HFFc6 (cell line): ENCODE measurements around the gene LOXHD1. TPM values are rescaled to one million over a fixed set of nuclear protein-coding genes. Genes with fewer than 3 reads are reported as not detected.

Experiments used
- DNase-seq: peaks from one replicate; pipeline ENCODE4 v3.0.0-alpha.2; 2018
- H3K27ac Mint-ChIP-seq: 2 replicates; pipeline ENCODE4 v1.8.0; 2020; ENCODE audit warnings: mild to moderate bottlenecking, mixed read lengths
- H3K27me3 Mint-ChIP-seq: 2 replicates; pipeline ENCODE4 v1.8.0; 2021; ENCODE audit warnings: mild to moderate bottlenecking, moderate library complexity, mixed read lengths; ENCODE audit not compliant: insufficient read depth
- H3K36me3 Mint-ChIP-seq: 2 replicates; pipeline ENCODE4 v1.8.0; 2021; ENCODE audit warnings: low read depth, mixed read lengths
- H3K4me1 Mint-ChIP-seq: 2 replicates; pipeline ENCODE4 v1.8.0; 2020; ENCODE audit warnings: low read depth, mixed read lengths
- H3K4me3 Mint-ChIP-seq: 2 replicates; pipeline ENCODE4 v1.8.0; 2020; ENCODE audit warnings: mild to moderate bottlenecking, moderate library complexity, mixed read lengths
- H3K9me3 Mint-ChIP-seq: 2 replicates; pipeline ENCODE4 v1.8.0; 2020; ENCODE audit warnings: mild to moderate bottlenecking, mixed read lengths
- total RNA-seq, 6 experiments: library from RNA; stranded (reverse); fragmentation: NEBNext Ultra II Directional; extraction: Animal tissue kit (Norgen Biotek cat#: 25700); gene quantifications; 2 replicates in 1 of 6; 3 replicates in 5 of 6; pipeline ENCODE4 v1.2.3, GENCODE V29; 2021
- TF ChIP-seq, protein P1 (sequence below): fragments of 200-600 bp; sonication (generic); IDR thresholded peaks from 2 replicates; pipeline ENCODE4 v1.5.0; 2021; ENCODE audit warnings: antibody characterized with exemption, mild to moderate bottlenecking

Gene LOXHD1
- total RNA-seq, 6 experiments from 2014 or later = not detected

DNA sequence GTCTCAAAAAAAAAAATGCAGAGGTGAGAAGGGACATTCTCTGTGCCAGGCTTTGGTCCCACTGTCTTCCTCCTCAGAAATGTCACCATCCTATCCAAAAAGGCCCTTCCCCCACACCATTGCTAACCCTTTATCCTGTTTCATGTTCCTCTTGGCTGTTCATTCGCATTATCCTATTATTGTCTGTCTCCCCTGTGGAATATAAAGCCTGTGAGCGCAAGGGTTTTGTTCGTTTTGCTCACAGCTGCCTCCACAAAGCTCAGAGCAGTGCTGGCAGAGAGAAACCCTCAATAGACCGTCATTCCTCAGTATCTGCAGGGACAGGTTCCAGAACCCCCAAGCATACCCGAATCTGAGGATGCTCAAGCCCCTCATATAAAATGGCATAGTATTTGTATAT is 91.8 kb downstream of the LOXHD1 start:
- peaks cover 8% of the 10 kb centered on the region; the same call in 1 of the 2 replicates for H3K27me3 Mint-ChIP-seq
- H3K27ac Mint-ChIP-seq = no peak overlapping the region
- no peak overlapping the region for H3K4me3 Mint-ChIP-seq
- no peak for DNase-seq
- TF ChIP-seq, protein P1, sequence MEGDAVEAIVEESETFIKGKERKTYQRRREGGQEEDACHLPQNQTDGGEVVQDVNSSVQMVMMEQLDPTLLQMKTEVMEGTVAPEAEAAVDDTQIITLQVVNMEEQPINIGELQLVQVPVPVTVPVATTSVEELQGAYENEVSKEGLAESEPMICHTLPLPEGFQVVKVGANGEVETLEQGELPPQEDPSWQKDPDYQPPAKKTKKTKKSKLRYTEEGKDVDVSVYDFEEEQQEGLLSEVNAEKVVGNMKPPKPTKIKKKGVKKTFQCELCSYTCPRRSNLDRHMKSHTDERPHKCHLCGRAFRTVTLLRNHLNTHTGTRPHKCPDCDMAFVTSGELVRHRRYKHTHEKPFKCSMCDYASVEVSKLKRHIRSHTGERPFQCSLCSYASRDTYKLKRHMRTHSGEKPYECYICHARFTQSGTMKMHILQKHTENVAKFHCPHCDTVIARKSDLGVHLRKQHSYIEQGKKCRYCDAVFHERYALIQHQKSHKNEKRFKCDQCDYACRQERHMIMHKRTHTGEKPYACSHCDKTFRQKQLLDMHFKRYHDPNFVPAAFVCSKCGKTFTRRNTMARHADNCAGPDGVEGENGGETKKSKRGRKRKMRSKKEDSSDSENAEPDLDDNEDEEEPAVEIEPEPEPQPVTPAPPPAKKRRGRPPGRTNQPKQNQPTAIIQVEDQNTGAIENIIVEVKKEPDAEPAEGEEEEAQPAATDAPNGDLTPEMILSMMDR = no peak
- H3K4me1 Mint-ChIP-seq = no peaks in the 10 kb centered on the region
- peaks cover 5% of the 10 kb centered on the region; the same call in 1 of the 2 replicates for H3K36me3 Mint-ChIP-seq
- H3K9me3 Mint-ChIP-seq = no peaks in the 10 kb centered on the region

DNA sequence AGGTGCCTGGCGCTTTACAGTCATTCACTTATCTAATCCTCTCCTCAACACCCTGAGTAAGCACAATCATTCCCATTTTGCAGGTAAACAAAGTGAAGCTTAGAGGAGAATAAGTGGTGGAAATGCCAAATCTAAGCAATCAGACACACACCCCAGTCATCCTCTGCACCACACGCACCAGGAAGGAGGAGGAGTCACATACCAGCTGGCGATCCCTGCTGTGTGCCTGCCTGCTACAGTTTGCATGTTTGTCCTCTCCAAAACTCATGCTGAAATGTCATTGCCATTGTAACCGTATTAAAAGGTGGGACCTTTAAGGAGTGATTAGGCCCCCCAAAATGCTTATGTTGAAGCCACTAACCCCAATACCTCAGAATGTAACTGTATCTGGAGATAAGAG is 93.7 kb downstream of the LOXHD1 start:
- DNase-seq = no peak
- H3K27ac Mint-ChIP-seq = no peak overlapping the region
- no peaks in the 10 kb centered on the region for H3K4me1 Mint-ChIP-seq
- TF ChIP-seq, protein P1 = no peak
- H3K36me3 Mint-ChIP-seq = peaks cover 5% of the 10 kb centered on the region; the same call in 1 of the 2 replicates
- peaks cover 10% of the 10 kb centered on the region for H3K27me3 Mint-ChIP-seq
- H3K4me3 Mint-ChIP-seq = no peak overlapping the region
- no peaks in the 10 kb centered on the region for H3K9me3 Mint-ChIP-seq

DNA sequence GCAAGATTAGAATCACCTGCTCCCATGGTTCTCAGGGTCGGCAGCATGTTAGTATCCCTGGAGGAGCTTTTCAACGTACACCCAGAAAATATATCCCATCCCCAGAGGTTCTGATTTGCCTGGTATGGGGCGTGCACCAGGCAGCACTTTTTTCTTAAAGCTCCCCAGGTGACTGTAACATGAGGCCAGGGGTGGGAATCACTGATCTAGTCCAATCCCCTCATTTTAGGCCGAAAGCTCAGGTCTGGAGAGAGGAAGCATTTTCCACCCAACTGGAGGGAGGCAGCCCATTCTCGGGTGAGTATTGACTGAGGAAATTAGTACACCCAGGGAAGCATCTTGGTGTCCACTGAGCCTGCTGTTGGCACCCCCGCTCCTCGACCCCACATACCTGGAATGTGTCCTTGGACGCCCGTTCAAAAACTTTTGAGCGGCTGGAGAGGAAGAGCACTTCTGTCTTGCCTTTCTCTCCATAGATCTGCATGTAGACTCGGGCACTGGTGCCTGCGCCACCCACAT is 94.3 kb downstream of the LOXHD1 start:
- H3K27me3 Mint-ChIP-seq = peaks cover 11% of the 10 kb centered on the region
- H3K27ac Mint-ChIP-seq = no peak overlapping the region
- TF ChIP-seq, protein P1 = no peak
- DNase-seq = no peak
- H3K4me3 Mint-ChIP-seq = no peak overlapping the region
- peaks cover 5% of the 10 kb centered on the region; the same call in 1 of the 2 replicates for H3K36me3 Mint-ChIP-seq
- H3K4me1 Mint-ChIP-seq = no peaks in the 10 kb centered on the region
- H3K9me3 Mint-ChIP-seq = no peaks in the 10 kb centered on the region

DNA sequence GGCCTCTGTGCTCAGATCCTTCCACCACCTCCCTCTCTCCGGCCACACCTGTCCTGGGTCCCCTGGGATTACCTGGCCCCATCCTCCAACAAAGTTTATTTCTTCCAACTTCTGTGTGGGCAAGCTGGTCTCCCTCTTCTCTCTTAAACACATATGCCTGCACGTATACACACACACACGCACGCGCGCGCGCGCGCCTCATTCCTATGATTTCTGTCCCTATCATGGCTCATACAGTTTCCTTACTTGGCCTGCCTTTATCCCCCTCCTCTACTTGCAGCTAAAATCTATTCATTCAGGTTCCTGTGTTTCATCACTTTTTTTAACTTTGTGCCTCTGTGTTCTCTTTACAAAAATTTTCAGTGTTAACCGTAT is 96.4 kb downstream of the LOXHD1 start:
- Mint-ChIP-seq H3K36me3 (peaks cover 5% of the 10 kb centered on the region; the same call in 1 of the 2 replicates), H3K4me3 (no peak overlapping the region), H3K9me3 (no peaks in the 10 kb centered on the region), H3K27ac (no peak overlapping the region), H3K4me1 (no peaks in the 10 kb centered on the region), H3K27me3 (peaks cover 9% of the 10 kb centered on the region)
- TF ChIP-seq, protein P1 = no peak
- DNase-seq = no peak

DNA sequence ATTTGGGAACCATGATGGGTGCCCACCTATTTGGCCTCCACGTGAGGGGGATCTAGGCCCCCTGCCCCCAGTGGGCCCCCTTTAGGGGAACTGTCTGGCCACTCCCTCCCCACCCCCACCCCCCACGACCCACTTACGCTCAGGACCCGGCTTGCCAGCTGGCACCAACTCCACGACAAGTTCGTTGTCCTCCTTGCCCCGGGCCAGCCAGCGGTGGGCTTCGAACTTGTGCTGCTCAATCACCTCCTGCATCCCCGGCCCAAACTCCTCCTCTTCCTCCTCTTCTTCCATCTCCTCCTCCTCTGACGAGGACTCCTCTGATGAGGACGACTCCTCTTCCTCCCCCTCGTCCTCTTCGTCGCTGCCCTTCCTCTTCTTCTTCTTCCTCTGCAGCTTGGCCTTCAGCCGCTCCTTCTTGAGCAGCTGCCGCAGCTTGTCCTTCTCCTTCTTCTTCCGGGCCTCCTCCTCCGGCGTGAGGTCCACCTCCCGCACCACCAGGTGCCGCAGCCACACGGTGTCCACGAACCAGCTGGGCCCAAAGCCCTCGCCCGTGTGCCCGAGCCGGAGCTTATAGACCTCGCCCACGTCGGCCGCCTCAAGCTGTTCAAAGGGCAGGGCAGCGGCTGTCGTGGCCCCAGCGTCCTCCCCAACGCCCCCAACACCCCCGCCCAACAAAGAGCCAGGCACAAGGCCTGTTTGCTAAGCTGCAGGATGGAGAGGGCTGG is 96.9 kb downstream of the LOXHD1 start:
- peaks cover 5% of the 10 kb centered on the region; the same call in 1 of the 2 replicates for H3K36me3 Mint-ChIP-seq
- no peak for DNase-seq
- no peaks in the 10 kb centered on the region for H3K4me1 Mint-ChIP-seq
- TF ChIP-seq, protein P1 = no peak
- H3K9me3 Mint-ChIP-seq = no peaks in the 10 kb centered on the region
- no peak overlapping the region for H3K4me3 Mint-ChIP-seq
- H3K27me3 Mint-ChIP-seq = peaks cover 9% of the 10 kb centered on the region
- no peak overlapping the region for H3K27ac Mint-ChIP-seq
